GM12875 (cell line): ENCODE measurements around the gene CYREN.

Source experiments
- H3K4me3 ChIP-seq: one replicate; pipeline ENCODE4 v1.5.1; 2011; ENCODE audit warnings: low read depth, low read length, control low read depth
- TF ChIP-seq, protein P1 (sequence below): IDR thresholded peaks from 2 replicates; pipeline ENCODE4 v1.5.1; 2011; ENCODE audit warnings: low read depth, mild to moderate bottlenecking, control low read depth, inconsistent platforms, low read length, moderate library complexity, borderline replicate concordance; ENCODE audit not compliant: insufficient read depth

The CYREN gene

DNA sequence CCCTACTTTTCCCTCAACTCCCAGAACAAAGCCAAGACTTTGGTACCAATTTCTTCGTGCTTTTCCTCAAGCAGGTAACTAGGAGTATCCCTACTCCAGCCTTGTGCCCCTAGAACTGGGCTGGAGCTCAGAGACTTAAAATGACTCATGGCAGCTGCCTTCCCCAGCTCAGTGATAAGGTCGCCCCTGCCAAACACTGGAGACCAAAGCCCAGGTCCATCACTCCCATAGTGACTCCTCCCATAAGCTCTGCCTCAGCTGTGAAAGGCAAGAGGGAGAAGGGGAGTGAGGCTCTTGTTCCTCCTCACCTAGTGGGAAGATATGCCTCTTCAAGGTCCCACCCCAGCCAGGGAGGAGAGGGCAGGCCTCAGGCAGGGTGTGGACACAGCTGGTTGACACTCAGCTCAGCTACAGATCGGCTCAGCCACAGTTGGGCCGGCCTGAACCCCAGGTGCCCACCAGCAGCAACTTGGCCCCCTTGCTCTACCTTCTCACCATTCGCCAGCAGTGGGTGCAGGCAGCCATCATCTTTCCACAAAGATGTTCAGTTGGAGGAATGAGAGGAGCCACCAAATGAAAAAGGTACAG is 13.8 kb upstream of the CYREN start:
- TF ChIP-seq, protein P1, sequence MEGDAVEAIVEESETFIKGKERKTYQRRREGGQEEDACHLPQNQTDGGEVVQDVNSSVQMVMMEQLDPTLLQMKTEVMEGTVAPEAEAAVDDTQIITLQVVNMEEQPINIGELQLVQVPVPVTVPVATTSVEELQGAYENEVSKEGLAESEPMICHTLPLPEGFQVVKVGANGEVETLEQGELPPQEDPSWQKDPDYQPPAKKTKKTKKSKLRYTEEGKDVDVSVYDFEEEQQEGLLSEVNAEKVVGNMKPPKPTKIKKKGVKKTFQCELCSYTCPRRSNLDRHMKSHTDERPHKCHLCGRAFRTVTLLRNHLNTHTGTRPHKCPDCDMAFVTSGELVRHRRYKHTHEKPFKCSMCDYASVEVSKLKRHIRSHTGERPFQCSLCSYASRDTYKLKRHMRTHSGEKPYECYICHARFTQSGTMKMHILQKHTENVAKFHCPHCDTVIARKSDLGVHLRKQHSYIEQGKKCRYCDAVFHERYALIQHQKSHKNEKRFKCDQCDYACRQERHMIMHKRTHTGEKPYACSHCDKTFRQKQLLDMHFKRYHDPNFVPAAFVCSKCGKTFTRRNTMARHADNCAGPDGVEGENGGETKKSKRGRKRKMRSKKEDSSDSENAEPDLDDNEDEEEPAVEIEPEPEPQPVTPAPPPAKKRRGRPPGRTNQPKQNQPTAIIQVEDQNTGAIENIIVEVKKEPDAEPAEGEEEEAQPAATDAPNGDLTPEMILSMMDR = no peak
- no peak overlapping the region for H3K4me3 ChIP-seq

DNA sequence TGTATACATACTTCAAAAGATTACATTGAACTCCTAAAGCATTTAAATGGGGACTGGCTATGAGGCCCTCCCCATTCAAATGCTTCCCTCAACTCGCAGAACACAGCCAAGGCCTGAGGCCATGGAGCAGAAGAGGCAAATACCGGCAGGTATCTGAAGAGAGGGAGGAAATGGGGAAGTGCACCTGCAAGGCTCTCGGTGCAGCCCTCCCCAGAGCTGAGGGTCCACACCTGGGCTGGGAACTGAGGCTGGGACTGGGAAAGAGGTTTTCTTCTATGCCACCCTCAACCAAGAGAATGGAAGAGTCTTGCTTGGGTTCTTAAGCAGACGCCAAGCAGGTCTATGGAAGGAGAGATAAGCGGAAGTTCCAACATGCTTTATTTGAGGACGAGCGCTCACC is 13.0 kb upstream of the CYREN start:
- TF ChIP-seq, protein P1 = no peak

DNA sequence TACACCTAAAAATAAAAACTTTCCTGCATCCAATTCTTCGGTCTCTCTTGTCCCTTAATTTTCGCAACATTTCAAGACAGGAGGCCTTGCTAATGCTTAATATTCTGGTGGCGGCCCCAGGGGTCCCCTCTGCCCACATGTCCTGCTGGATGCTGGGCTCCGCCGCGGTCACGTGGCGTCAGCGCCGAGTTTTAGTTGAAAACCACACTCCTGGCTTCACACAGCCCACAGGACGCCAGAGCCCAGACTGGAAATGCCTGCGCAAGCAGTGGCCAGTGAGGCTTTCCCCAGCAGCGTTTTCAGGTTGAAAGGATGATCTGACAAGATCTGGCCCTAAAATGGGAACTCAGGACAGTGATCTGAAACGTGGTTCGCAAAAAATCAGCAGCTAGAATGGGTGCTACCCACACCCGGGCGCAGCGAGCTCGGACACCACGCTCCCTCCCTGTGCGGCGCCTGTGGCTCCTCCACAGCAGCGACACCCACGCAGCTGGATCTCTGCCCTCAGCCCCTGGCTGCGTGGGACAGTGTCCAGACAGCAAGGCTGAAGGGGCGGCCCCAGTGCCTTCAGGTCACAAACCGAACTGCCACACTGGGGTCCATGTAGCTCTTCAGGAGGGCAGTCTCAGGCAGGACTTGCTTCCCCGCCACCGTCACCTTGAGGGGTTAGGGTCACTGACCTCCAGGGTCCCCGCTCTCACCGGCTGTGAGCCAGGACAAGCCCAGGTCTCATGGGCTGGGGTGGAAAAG is 11.6 kb upstream of the CYREN start:
- H3K4me3 ChIP-seq = no peak overlapping the region
- TF ChIP-seq, protein P1 = no peak

More for the DNA sequence above, 13.0 kb upstream of the CYREN start:
- H3K4me3 ChIP-seq = no peak overlapping the region

DNA sequence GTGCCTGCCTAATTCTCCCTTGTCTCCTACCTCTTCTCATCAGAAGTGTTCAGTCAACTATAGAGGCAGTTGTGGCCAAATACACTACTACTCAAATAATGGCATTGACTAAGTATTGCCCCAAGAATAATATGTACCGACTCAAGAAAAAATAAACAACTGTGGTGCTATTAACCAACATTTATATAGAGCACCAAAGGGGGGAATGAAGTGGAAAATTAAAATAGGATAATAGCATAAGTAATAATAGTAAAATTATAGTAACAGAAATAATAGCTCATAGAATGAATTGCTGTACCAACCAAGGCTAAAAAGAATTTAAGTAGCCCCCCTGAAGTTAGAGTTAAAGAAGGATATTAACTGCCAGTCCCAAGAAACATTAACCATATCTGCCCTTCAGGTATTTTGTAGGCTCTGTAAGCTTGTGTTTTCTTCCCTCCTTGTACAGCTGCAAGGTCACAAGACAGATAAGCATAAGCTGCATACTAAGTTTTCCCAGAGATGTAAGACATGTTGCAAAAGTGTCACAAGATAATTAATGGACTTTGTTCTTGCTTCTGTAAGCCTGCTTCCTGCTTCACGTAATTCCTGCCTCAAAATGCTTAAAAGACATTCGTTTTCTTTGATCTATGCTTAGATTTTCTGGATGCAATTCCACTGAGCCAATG is 10.9 kb upstream of the CYREN start:
- TF ChIP-seq, protein P1 = no peak

DNA sequence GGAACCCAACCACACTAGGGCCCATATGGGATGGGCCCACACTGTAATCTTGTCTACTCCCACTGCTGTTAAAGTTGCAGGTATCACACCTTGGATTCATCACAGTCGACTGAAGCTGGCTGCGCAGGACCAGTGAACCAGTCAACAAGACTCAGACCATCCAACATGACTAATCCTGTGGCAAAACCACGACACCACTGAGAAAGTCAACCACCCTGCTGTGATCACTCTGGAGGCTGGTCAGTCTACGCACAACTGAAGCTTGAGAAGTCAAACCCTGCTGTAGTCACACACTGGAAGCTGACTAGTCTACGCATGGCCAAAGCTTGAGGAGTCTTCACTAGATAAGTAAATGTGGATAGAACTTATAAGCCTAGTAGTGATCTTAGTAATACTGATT is 9.6 kb upstream of the CYREN start:
- no peak overlapping the region for H3K4me3 ChIP-seq
- TF ChIP-seq, protein P1 = no peak

More for the DNA sequence above, 10.9 kb upstream of the CYREN start:
- no peak overlapping the region for H3K4me3 ChIP-seq

DNA sequence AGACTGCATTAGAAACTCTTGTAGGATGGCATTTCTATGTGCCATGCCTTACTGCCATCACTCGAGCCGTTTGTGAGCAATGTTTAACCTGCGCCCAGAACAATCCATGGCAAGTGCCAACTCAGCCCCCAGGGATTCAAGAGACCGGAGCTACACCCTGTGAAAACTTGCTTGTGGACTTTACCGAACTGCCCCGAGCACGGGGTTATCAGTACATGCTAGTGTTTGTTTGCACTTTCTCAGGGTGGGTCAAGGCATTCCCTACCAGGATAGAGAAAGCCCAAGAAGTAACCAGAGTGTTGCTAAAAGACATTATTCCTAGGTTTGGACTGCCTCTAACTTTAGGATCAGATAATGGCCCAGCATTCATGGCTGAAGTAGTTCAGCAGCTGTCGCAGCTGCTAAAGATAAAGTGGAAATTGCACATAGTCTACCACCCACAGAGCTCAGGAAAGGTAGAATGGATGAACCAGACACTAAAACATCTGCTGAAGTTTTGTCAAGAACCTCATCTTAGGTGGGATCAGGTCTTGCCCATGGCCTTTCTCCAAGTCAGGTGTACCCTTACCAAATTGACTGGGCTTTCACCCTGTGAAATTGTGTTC is 8.9 kb upstream of the CYREN start:
- TF ChIP-seq, protein P1 = no peak
- H3K4me3 ChIP-seq = no peak overlapping the region
